Fibroblast of skin of back (primary cell): ENCODE measurements around the gene AHCYL2.
"Not testable (repeated sequence)": the region's sequence is repeated elsewhere in the genome, so short reads cannot be mapped to it uniquely, and the experiment has no call there.

Experiments
- DNase-seq: peaks from one replicate; pipeline ENCODE4 v3.0.0-alpha.2; 2013

The AHCYL2 gene

GRCh38 chr7:129295015-129295423 is 70.2 kb downstream of the AHCYL2 start:
- DNase-seq = peak; percentile 71

DNA sequence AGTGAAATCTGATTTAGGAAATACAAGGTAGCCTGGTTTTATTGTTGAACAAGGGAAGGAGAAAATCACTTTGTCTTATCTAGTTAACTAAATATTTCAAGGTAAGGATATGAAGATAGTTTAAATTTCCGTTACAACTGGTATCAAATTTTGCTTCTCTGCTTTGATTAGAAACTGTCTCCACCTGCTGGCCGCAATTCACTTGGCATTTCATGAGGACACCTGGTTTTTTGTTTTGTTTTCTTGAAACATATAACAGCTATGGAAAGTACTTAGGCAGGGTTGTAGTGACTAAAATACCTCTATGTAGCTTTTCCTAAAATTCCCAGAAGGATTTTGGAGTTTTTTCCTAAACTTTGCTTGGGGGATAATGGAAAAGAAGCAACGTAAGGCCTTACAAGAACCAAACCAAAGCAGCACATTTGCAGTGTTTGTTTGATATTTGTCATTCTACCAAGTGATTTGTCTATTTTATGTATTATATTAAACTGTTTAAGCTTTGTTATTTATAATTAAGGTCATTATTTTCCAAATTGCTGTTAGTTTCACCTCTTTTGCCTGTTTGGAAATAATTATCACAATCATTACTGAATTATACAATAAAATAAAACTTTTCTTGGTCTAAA is 73.6 kb downstream of the AHCYL2 start:
- peak; percentile 27 for DNase-seq

GRCh38 chr7:129299889-129300288 is 75.1 kb downstream of the AHCYL2 start:
- no peak for DNase-seq

GRCh38 chr7:129300299-129300698 is 75.5 kb downstream of the AHCYL2 start:
- DNase-seq = not testable (repeated sequence)

GRCh38 chr7:129307592-129307991 is 82.8 kb downstream of the AHCYL2 start:
- DNase-seq = no peak

- DNase-seq = peak; percentile 8
Measured at GRCh38 chr7:129308047-129308446, 83.2 kb downstream of the AHCYL2 start.

DNA sequence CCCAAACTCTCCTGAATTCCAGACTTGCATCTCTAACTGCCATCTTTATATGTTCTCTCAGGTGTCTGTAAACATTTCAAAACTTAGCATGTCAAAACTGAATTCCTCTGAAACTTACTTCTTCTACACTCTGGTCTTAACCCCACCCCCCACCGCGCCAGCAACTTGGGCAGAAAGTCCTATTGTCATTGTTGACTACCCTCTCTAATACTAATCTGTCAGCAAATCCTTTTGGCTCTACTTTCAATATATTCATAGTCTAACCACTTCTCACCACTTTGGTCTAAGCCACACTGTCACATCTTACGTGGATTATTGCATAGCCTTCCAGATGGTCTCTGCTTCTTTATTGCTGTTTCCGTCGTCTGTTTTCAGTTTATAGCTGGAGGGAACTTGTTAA is 86.6 kb downstream of the AHCYL2 start:
- DNase-seq = no peak

- no peak for DNase-seq
Measured at GRCh38 chr7:129313282-129313681, 88.5 kb downstream of the AHCYL2 start.

DNA sequence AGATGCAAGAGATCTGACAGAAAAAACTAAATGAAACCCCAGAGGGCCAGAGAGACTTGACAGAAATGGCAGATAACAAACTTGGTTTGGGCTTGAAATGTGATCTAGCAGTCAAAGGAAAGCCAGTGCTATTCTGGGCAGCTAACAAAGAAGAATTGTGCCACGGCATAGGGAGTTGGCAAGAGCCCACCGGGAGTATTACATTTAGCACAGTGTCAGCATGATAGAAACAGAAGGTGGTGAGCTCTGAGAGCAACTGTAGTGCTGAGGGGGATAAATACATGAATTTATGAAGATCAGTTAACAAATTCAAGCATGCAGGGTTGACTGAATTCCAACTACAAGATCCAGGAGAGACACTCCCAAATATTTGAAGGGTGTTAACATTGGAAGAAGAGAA is 91.1 kb downstream of the AHCYL2 start:
- DNase-seq = no peak

DNA sequence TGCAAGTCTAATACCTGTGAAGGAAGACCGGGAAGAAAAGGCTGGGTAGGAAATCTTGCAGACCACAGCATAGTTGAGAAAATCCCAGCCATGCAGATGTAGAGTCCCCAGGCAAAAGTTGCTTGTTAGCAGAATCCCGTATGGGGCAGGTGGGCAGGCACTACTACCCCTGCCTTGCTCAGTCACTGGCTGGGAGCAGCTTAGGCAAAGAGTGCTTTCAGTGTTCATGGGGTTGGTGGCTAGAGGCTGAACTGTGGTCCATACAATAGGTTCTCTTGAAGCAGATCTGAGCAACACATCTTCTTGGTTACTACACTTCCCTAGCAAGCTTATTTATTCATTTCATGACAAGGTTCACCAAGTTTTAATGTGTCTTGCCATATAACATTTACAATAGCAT is 92.6 kb downstream of the AHCYL2 start:
- DNase-seq = no peak

GRCh38 chr7:129327076-129327475 is 102.2 kb downstream of the AHCYL2 start:
- DNase-seq = no peak

- peak; percentile 75 for DNase-seq
Measured at GRCh38 chr7:129332254-129333035, 107.6 kb downstream of the AHCYL2 start.

DNA sequence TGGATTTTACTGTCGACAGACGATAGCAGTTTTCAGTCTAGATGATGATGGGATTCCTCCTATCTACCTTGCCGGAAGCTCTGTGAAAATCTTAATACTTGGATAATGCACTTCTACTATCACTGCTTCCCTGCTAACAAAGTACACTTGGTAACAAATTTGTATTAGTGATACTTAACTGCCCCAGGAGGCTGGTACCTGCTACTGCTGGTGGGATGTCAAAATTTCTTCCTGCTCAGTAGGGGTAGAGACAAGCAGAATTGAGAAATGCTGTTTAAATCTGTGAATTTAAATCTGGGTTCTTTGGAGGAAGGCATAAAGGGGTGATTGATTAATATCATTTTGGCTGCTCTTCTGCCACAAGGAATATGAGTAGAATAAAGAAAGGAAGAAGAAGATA is 109.6 kb downstream of the AHCYL2 start:
- no peak for DNase-seq

GRCh38 chr7:129338450-129338849 is 113.6 kb downstream of the AHCYL2 start:
- DNase-seq = no peak

- DNase-seq = no peak
Measured at GRCh38 chr7:129341212-129341611, 116.4 kb downstream of the AHCYL2 start.

DNA sequence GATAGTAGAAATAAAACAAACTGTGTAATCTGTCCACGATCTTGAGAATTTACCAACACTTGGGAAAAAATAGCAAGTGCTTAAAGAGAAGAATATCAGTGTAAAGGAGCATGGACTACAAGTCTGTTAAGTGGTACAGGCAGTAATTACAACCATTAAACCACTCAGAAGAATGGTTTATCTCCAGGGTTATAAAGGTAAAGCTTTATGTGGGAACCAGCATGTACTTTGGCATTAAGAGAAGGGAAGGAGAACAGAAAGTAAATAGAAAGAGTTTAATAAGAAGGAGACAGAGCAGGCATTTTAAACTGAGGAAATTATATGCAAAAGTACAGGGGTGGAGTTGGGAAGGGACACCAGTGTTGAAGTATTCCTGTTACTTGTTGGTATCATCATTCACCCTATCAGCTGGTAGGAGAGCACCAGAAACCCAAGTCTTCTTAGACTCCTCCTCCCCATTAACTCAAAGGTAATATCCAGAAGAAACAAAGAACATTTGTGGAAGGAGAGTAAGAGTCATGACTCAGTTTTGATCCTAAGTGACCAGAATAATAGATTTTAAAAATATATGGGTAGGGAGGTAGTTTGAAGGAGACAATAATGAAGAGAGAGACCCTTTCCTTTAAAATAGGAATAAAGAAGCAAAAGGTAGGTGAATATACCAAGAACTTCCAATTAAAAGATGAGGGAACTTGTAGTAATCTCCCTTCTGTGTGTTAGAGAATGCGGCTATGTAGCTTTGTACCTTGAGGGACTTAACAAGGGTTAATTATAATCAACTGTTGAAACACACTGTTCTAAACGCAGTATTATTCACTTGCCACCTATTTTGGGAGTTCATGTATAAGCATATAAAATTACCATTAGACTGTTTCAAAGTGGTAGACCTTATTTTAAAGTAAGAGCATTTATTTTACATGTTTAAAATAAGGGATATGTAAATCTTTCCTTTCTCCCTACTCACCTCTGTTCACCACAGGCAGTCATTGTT is 117.3 kb downstream of the AHCYL2 start:
- no peak for DNase-seq

GRCh38 chr7:129343099-129343700 is 118.4 kb downstream of the AHCYL2 start:
- DNase-seq = peak; percentile 59

GRCh38 chr7:129347330-129347729 is 122.5 kb downstream of the AHCYL2 start:
- DNase-seq = no peak

DNA sequence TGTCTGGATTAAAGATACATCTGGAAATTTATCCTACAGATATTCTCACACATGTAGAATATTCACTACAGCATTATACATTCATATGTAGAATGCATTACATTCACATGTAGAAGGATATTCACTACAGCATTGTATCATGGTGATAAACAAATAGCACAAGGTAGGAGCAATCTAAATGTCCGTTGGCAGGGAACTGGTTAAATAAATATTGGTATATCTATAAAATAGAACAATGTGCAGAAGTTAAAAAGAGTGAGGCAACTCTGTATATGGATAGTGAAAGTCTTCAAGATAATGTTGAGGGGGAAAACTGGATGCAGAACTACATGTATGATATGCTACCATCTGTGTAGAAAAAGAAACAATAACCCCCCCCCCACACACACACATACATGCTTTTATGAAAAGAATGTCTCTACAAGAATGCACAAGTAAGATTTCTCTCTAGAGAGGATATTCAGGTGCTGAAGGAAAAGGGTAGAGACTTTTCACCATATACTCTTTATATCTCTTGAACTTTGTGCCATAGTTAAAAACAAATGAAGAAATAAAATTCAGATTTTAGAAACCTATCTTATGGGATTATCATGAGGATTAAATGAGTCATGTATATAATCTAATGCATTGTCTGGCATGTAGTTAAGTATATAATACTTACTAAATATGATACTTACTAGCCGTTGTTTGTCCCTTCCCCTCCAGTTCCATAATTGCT is 123.4 kb downstream of the AHCYL2 start:
- no peak for DNase-seq

GRCh38 chr7:129351320-129351719 is 126.5 kb downstream of the AHCYL2 start:
- DNase-seq = peak; percentile 33

DNA sequence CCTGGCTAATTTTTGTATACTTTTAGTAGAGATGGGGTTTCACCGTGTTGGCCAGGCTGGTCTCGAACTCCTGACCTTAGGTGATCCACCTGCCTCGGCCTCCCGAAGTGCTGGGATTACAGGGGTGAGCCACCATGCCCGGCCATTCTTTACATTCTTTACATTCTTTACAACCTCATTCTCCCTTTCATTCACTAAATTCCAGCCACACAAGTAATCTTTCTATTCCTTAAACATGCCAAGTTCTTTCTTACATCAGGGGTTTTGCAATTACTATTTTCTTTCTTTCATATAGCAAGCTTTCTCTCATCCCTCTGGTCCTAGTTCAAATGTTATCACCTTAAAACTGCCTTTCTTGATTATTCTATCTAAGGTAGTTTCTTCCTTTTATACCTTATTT is 128.3 kb downstream of the AHCYL2 start:
- DNase-seq = peak; percentile 38
